ENCODE data around the gene HSD17B7. TPM values are rescaled to one million over a fixed set of nuclear protein-coding genes. Genes with fewer than 3 reads are reported as not detected.
"Not testable (repeated sequence)": the region's sequence is repeated elsewhere in the genome, so short reads cannot be mapped to it uniquely, and the experiment has no call there.

HSD17B7 gene
- total and polyA plus RNA-seq, 9 of the 15 experiments (the other 6 are each of a cell fraction or from before 2014, with no cell fraction given) = 12.7 to 48.7 (median 21.3) TPM

- peak; percentile 98 for ATAC-seq
- H3K27ac ChIP-seq (ENCODE audit: extremely low read depth, low read depth, low read length); H3K9me3 ChIP-seq (replicated peaks; ENCODE audit: control insufficient read depth, insufficient read depth, low read depth, low read length); H2AFZ ChIP-seq (ENCODE audit: low read depth, low read length); H3K4me3 ChIP-seq; POLR2A ChIA-PET; H3K4me2 ChIP-seq (ENCODE audit: insufficient read depth, low read length); H3K9me1 ChIP-seq (ENCODE audit: control insufficient read depth, insufficient read depth, low read length); H3K4me1 ChIP-seq (replicated peaks in 1 of 2; ENCODE audit: control insufficient read depth in 2 of 2, insufficient read depth in 2 of 2, low read length in 2 of 2); H3K79me2 ChIP-seq (ENCODE audit: control insufficient read depth, insufficient read depth, low read length); H4K20me1 ChIP-seq (replicated peaks; ENCODE audit: control insufficient read depth, insufficient read depth, low read length); BruUV-seq (replicated peaks); H3K27me3 ChIP-seq (ENCODE audit: control insufficient read depth in 2 of 2, insufficient read depth in 2 of 2, low read length in 2 of 2); H3K9ac ChIP-seq (ENCODE audit: insufficient read depth in 1 of 2, low read depth in 2 of 2, low read length in 2 of 2): not testable (repeated sequence)
- CTCF ChIA-PET (ENCODE audit: low intra/inter-chr PET ratio) = interaction anchor here (0.7 to 1.5 kb wide), 3 partner anchors 187 to 744 kb away, joined by 3 to 7 read pairs (median 6); no protein-coding TSS in a partner anchor
- 34% methylated on average over 6 of the region's 6 CpGs for WGBS (ENCODE audit: insufficient coverage, low coverage, missing lambda C conversion rate)
- peak; percentile 23 to 81 (median 32) for DNase-seq (ENCODE audit: extremely low read depth in 1 of 4, low spot score in 3 of 4)
- peaks cover 34% of the 10 kb centered on the region for H3K36me3 ChIP-seq (ENCODE audit: control insufficient read depth, insufficient read depth, low read length)
- intact Hi-C loops (cut with micrococcal nuclease) = loop anchor here (1.0 to 2.0 kb wide), 2 partner anchors 187 to 743 kb away; no protein-coding TSS in a partner anchor
- peak; percentile 58 for FAIRE-seq
- in situ Hi-C loops (cut with MboI) = loop anchor here (10.0 kb wide), 1 partner anchor 175 kb away; no protein-coding TSS in a partner anchor
- TF ChIP-seq DEAF1 (CRISPR knock-in tag; IDR thresholded peaks at IDR 0.05) = peak; percentile 80
- TF ChIP-seq STAG1 (CRISPR knock-in tag; IDR thresholded peaks at IDR 0.05; ENCODE audit: borderline replicate concordance) = peak; percentile 43; the same call in 1 of the 2 replicates
- TF ChIP-seq CC2D1A (IDR thresholded peaks at IDR 0.05) = peak; percentile 16; the same call in 1 of the 2 replicates
- TF ChIP-seq RAD21 (CRISPR knock-in tag; conservative IDR thresholded peaks at IDR 0.05 in 1 of 2, IDR thresholded peaks at IDR 0.05 in 1 of 2) = peak; percentile 90 to 97
- peak; percentile 74 for TF ChIP-seq SMC3 (conservative IDR thresholded peaks at IDR 0.05; ENCODE audit: insufficient read depth, low read depth, low read length)
- TF ChIP-seq, protein P1, sequence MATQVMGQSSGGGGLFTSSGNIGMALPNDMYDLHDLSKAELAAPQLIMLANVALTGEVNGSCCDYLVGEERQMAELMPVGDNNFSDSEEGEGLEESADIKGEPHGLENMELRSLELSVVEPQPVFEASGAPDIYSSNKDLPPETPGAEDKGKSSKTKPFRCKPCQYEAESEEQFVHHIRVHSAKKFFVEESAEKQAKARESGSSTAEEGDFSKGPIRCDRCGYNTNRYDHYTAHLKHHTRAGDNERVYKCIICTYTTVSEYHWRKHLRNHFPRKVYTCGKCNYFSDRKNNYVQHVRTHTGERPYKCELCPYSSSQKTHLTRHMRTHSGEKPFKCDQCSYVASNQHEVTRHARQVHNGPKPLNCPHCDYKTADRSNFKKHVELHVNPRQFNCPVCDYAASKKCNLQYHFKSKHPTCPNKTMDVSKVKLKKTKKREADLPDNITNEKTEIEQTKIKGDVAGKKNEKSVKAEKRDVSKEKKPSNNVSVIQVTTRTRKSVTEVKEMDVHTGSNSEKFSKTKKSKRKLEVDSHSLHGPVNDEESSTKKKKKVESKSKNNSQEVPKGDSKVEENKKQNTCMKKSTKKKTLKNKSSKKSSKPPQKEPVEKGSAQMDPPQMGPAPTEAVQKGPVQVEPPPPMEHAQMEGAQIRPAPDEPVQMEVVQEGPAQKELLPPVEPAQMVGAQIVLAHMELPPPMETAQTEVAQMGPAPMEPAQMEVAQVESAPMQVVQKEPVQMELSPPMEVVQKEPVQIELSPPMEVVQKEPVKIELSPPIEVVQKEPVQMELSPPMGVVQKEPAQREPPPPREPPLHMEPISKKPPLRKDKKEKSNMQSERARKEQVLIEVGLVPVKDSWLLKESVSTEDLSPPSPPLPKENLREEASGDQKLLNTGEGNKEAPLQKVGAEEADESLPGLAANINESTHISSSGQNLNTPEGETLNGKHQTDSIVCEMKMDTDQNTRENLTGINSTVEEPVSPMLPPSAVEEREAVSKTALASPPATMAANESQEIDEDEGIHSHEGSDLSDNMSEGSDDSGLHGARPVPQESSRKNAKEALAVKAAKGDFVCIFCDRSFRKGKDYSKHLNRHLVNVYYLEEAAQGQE (IDR thresholded peaks at IDR 0.05; ENCODE audit: borderline replicate concordance) = peak; percentile 69
- TF ChIP-seq, protein P1 (CRISPR knock-in tag; IDR thresholded peaks at IDR 0.05; ENCODE audit: low read depth) = not testable (repeated sequence)
- peak; percentile 41; the same call in 1 of the 2 replicates for TF ChIP-seq ARID2 (IDR thresholded peaks at IDR 0.05)
Observed at GRCh38 chr1:162799995-162800830, 9.7 kb downstream of the HSD17B7 start.

Data from K562 (cell line).